IMR-90 (cell line): Measurements from ENCODE around the gene CACNA1D. TPM values are rescaled to one million over a fixed set of nuclear protein-coding genes. Genes with fewer than 3 reads are reported as not detected.

Experiments
- ATAC-seq: fragments of 200-7000 bp; cut with Tn5 transposase; 2 replicates; pipeline ENCODE4 v1.9.1; 2020; ENCODE audit warnings: low read depth, mild to moderate bottlenecking, moderate library complexity
- BruUV-seq: library from RNA; stranded (reverse); fragments of 400-500 nt; replicated peaks from 2 replicates; lab custom pipeline; 2021; lab: Mats Ljungman, UMichigan
- CTCF ChIA-PET: fragments of 300-600 bp; formaldehyde crosslinking; extraction: SDS; loops from one replicate; lab custom pipeline; 2021; ENCODE audit warnings: antibody characterized with exemption; lab: Yijun Ruan, JAX
- POLR2A ChIA-PET: fragments of 300-600 bp; sonication (Branson Sonifier 250); formaldehyde crosslinking; loops from one replicate; lab custom pipeline; 2022; ENCODE audit warnings: antibody characterized with exemption; ENCODE audit not compliant: unreplicated experiment; lab: Charles Lee
- DNase-seq: peaks from one replicate; pipeline ENCODE4 v3.0.0; 2013
- H2AFZ ChIP-seq: replicated peaks from 2 replicates; pipeline ENCODE3; 2013; ENCODE audit warnings: low read length, mild to moderate bottlenecking; ENCODE audit not compliant: poor library complexity
- H2AK5ac ChIP-seq: 2 replicates; pipeline ENCODE4 v1.6.1; 2013; ENCODE audit warnings: low read depth, low read length, inconsistent platforms
- H2AK9ac ChIP-seq: replicated peaks from 2 replicates; pipeline ENCODE3; 2013; ENCODE audit warnings: mild to moderate bottlenecking, low read depth, low read length, moderate library complexity; ENCODE audit not compliant: poor library complexity
- H2BK120ac ChIP-seq: 2 replicates; pipeline ENCODE4 v1.6.1; 2013; ENCODE audit warnings: low read depth, low read length, inconsistent platforms
- H2BK15ac ChIP-seq: 3 replicates; pipeline ENCODE4 v1.6.1; 2013; ENCODE audit warnings: low read depth, low read length, inconsistent platforms
- H2BK20ac ChIP-seq: 2 replicates; pipeline ENCODE4 v1.6.1; 2013; ENCODE audit warnings: low read depth, mild to moderate bottlenecking, inconsistent platforms, low read length, moderate library complexity
- H2BK5ac ChIP-seq: 2 replicates; pipeline ENCODE4 v1.6.1; 2013; ENCODE audit warnings: mild to moderate bottlenecking, low read depth, low read length, inconsistent platforms; ENCODE audit not compliant: poor library complexity, severe bottlenecking
- H3K14ac ChIP-seq: replicated peaks from 2 replicates; pipeline ENCODE4 v1.6.1; 2013; ENCODE audit warnings: low read depth, low read length, inconsistent platforms
- H3K18ac ChIP-seq: 2 replicates; pipeline ENCODE4 v1.6.1; 2013; ENCODE audit warnings: low read depth, low read length, control low read depth
- H3K23ac ChIP-seq: 2 replicates; pipeline ENCODE4 v1.6.1; 2013; ENCODE audit warnings: low read depth, low read length, inconsistent platforms
- H3K27ac ChIP-seq: 2 replicates; pipeline ENCODE4 v1.5.1; 2013; ENCODE audit warnings: mild to moderate bottlenecking, control low read depth, low read length; ENCODE audit not compliant: insufficient read depth
- H3K27me3 ChIP-seq: 2 replicates; pipeline ENCODE4 v1.6.1; 2013; ENCODE audit warnings: low read length; ENCODE audit not compliant: control insufficient read depth, insufficient read depth
- H3K36me3 ChIP-seq: 2 replicates; pipeline ENCODE4 v1.6.1; 2013; ENCODE audit warnings: low read length, mixed read lengths; ENCODE audit not compliant: control insufficient read depth, insufficient read depth
- H3K4ac ChIP-seq: 2 replicates; pipeline ENCODE4 v1.6.1; 2013; ENCODE audit warnings: low read depth, low read length, inconsistent platforms
- H3K4me1 ChIP-seq: 2 replicates; pipeline ENCODE4 v1.6.1; 2013; ENCODE audit warnings: low read length, mixed read lengths; ENCODE audit not compliant: control insufficient read depth, insufficient read depth
- H3K4me2 ChIP-seq: 2 replicates; pipeline ENCODE4 v1.6.1; 2013; ENCODE audit warnings: low read depth, mild to moderate bottlenecking, control low read depth, low read length, moderate library complexity
- H3K4me3 ChIP-seq: 2 replicates; pipeline ENCODE4 v1.5.1; 2013; ENCODE audit warnings: low read depth, mild to moderate bottlenecking, control low read depth, low read length, moderate library complexity; ENCODE audit not compliant: insufficient read depth
- H3K56ac ChIP-seq: 2 replicates; pipeline ENCODE4 v1.6.1; 2013; ENCODE audit warnings: low read length, inconsistent platforms; ENCODE audit not compliant: insufficient read depth; ENCODE audit errors: extremely low read depth
- H3K79me1 ChIP-seq, 2 experiments: 2 replicates each; pipeline ENCODE4 v1.6.1; 2013; ENCODE audit warnings: low read length in 2 of 2, inconsistent platforms in 1 of 2, low read depth in 1 of 2
- H3K9ac ChIP-seq: 2 replicates; pipeline ENCODE4 v1.6.1; 2013; ENCODE audit warnings: low read depth, low read length, control low read depth
- H3K9me1 ChIP-seq: 2 replicates; pipeline ENCODE4 v1.6.1; 2013; ENCODE audit warnings: low read length, inconsistent platforms; ENCODE audit not compliant: insufficient read depth
- H3K9me3 ChIP-seq: 2 replicates; pipeline ENCODE4 v1.6.1; 2013; ENCODE audit warnings: low read length; ENCODE audit not compliant: control insufficient read depth, insufficient read depth
- H4K20me1 ChIP-seq: 2 replicates; pipeline ENCODE4 v1.6.1; 2013; ENCODE audit warnings: low read length, inconsistent platforms; ENCODE audit not compliant: insufficient read depth
- H4K5ac ChIP-seq: 2 replicates; pipeline ENCODE4 v1.6.1; 2013; ENCODE audit warnings: mild to moderate bottlenecking, low read depth, low read length, control low read depth
- H4K8ac ChIP-seq, 2 experiments: 2 replicates each; pipeline ENCODE4 v1.6.1; 2013; ENCODE audit warnings: low read depth in 2 of 2, low read length in 2 of 2, control low read depth in 1 of 2, inconsistent platforms in 1 of 2
- H4K91ac ChIP-seq: 2 replicates; pipeline ENCODE4 v1.6.1; 2013; ENCODE audit warnings: low read depth, low read length, inconsistent platforms; ENCODE audit not compliant: insufficient read depth
- CEBPB ChIP-seq: IDR thresholded peaks from 2 replicates; pipeline ENCODE4 v1.6.1; 2012; ENCODE audit warnings: low read depth, low read length, improper control_type of control experiment
- CTCF ChIP-seq: conservative IDR thresholded peaks from 2 replicates; pipeline ENCODE4 v1.5.1; 2012; ENCODE audit warnings: mild to moderate bottlenecking, low read depth, low read length, improper control_type of control experiment
- MXI1 ChIP-seq: IDR thresholded peaks from 2 replicates; pipeline ENCODE4 v1.6.1; 2012; ENCODE audit warnings: low read depth, mild to moderate bottlenecking, low read length, moderate library complexity, borderline replicate concordance
- POLR2A ChIP-seq: IDR thresholded peaks from 2 replicates; pipeline ENCODE4 v1.6.1; 2012; ENCODE audit warnings: mild to moderate bottlenecking, low read depth, low read length
- WGBS, 2 experiments: methylation state at CpG; one replicate each; pipeline versions ENCODE4 v1.1.5 to v1.1.7; 2013; ENCODE audit warnings: missing lambda C conversion rate in 2 of 2; ENCODE audit not compliant: insufficient read length in 1 of 2; ENCODE audit errors: extremely low coverage in 2 of 2; 5-methylcytosine and 5-hydroxymethylcytosine counted together
- dilution Hi-C: fragments of 300-500 bp; cut with HindIII; formaldehyde crosslinking; loops from one replicate; pipeline ENCODE4 v1.14.3; 2018; ENCODE audit warnings: low sequenced_read_pairs; ENCODE audit not compliant: unreplicated experiment
- in situ Hi-C: fragments of 300-500 bp; cut with MboI; formaldehyde crosslinking; loops from 3 replicates; pipeline ENCODE4 v1.14.3; 2019; ENCODE audit warnings: low sequenced_read_pairs, inconsistent platforms, mixed read lengths
- intact Hi-C: fragments of 100-400 bp; cut with micrococcal nuclease; formaldehyde crosslinking; loops from 2 replicates; pipeline ENCODE4 v1.10.0; 2022
- polyA plus RNA-seq, 3 experiments: library from polyadenylated mRNA; depleted of rRNA; stranded (reverse); fragments of >200 nt; gene quantifications; 2 replicates each; pipeline ENCODE4 v1.2.3, GENCODE V29; 2012; ENCODE audit warnings: low replicate concordance in 1 of 3
- total RNA-seq: library from RNA; depleted of rRNA; stranded (reverse); fragments of >200 nt; gene quantifications from 2 replicates; pipeline ENCODE4 v1.2.3, GENCODE V29; 2012

Gene CACNA1D
- total and polyA plus RNA-seq, 2 of the 4 experiments (the other 2 are of a cell fraction) = 0.07 TPM; not detected in 1

- Histone ChIP-seq H3K9me1 (no peaks in the 10 kb centered on the region), H3K4ac (no peak overlapping the region), H2AK5ac (no peak overlapping the region), H2BK120ac (no peak overlapping the region), H4K91ac (no peak overlapping the region), H2AK9ac (no peak overlapping the region), H3K18ac (no peak overlapping the region), H3K27ac (no peak overlapping the region), H3K9me3 (no peaks in the 10 kb centered on the region), H4K5ac (no peak overlapping the region), H3K36me3 (no peaks in the 10 kb centered on the region), H3K4me1 (no peaks in the 10 kb centered on the region), H3K4me3 (no peak overlapping the region), H2BK15ac (no peak overlapping the region), H3K23ac (no peak overlapping the region), H2AFZ (no peak overlapping the region), H2BK5ac (no peak overlapping the region), H3K79me1 (no peaks in the 10 kb centered on the region), H3K9ac (no peak overlapping the region), H3K4me2 (no peak overlapping the region), H3K56ac (no peak overlapping the region), H4K8ac (no peak overlapping the region), H2BK20ac (no peak overlapping the region), H3K27me3 (no peaks in the 10 kb centered on the region; the same call in 1 of the 2 replicates), H4K20me1 (no peaks in the 10 kb centered on the region), H3K14ac (no peak overlapping the region)
- ChIA-PET POLR2A (no interaction called here), CTCF (no interaction called here)
- dilution Hi-C loops = no loop called here
- BruUV-seq = no TSS peak
- TF ChIP-seq MXI1 (no peak), CTCF (no peak), CEBPB (no peak), POLR2A (no peak)
- in situ Hi-C loops = no loop called here
- intact Hi-C loops = no loop called here
- DNase-seq (no peak), ATAC-seq (no peak)
- 68% methylated on average over 6 of the region's 9 CpGs; no CpG with 5 or more reads in 1 of the 2 experiments for WGBS, 2 experiments
Measured at GRCh38 chr3:53753518-53754183, 259.2 kb downstream of the CACNA1D start.
